CD4-positive, alpha-beta T cell (primary cell): ENCODE results near the gene TUT4. TPM values are rescaled to one million over a fixed set of nuclear protein-coding genes. Genes with fewer than 3 reads are reported as not detected.

ENCODE experiments used
- ATAC-seq: fragments of 200-7000 bp; cut with Tn5 transposase; one replicate; pipeline ENCODE4 v1.10.0; 2022; ENCODE audit warnings: mild to moderate bottlenecking; ENCODE audit not compliant: poor library complexity
- CTCF ChIA-PET: fragments of 350-600 bp; sonication (Branson Sonifier 250); formaldehyde crosslinking; loops from one replicate; lab custom pipeline; 2021; ENCODE audit warnings: antibody characterized with exemption, inconsistent platforms; lab: Charles Lee
- POLR2A ChIA-PET: fragments of 350-600 bp; sonication (Branson Sonifier 250); formaldehyde crosslinking; loops from one replicate; lab custom pipeline; 2021; ENCODE audit warnings: antibody characterized with exemption, inconsistent platforms; lab: Charles Lee
- DNase-seq, 14 experiments: peaks; one replicate each; pipeline ENCODE4 v3.0.0-alpha.2; 2013 to 2020; ENCODE audit warnings: mixed read lengths in 2 of 14
- H3K27ac ChIP-seq, 2 donors: one replicate each; pipeline versions ENCODE4 v1.5.1 to v1.7.0; 2013; ENCODE audit warnings: low read length in 2 of 2, low read depth in 1 of 2, mild to moderate bottlenecking in 1 of 2
- H3K27me3 ChIP-seq, 2 experiments: 1 replicate in 1 of 2; 2 replicates in 1 of 2; pipeline versions ENCODE4 v1.6.1 to v1.7.0; 2013; ENCODE audit warnings: low read length in 2 of 2, control low read depth in 1 of 2, mild to moderate bottlenecking in 1 of 2, moderate library complexity in 1 of 2; ENCODE audit not compliant: insufficient read depth in 2 of 2, control insufficient read depth in 1 of 2
- H3K36me3 ChIP-seq: one replicate; pipeline ENCODE4 v1.6.1; 2013; ENCODE audit warnings: low read length, control low read depth; ENCODE audit not compliant: insufficient read depth
- H3K4me1 ChIP-seq: one replicate; pipeline ENCODE4 v1.6.1; 2013; ENCODE audit warnings: low read length, control low read depth; ENCODE audit not compliant: insufficient read depth
- H3K4me3 ChIP-seq: one replicate; pipeline ENCODE4 v1.5.1; 2013; ENCODE audit warnings: mild to moderate bottlenecking, low read length, moderate library complexity
- H3K9me3 ChIP-seq, 2 experiments: 1 replicate in 1 of 2; 2 replicates in 1 of 2; pipeline versions ENCODE4 v1.6.1 to v1.7.0; 2013; ENCODE audit warnings: low read length in 2 of 2, mild to moderate bottlenecking in 2 of 2, control low read depth in 1 of 2, moderate library complexity in 1 of 2; ENCODE audit not compliant: control insufficient read depth in 1 of 2, insufficient read depth in 1 of 2
- H3K27ac Mint-ChIP-seq: one replicate; pipeline ENCODE4 v1.8.0; 2020; ENCODE audit warnings: mixed read lengths
- H3K27me3 Mint-ChIP-seq: one replicate; pipeline ENCODE4 v1.8.0; 2021; ENCODE audit warnings: mixed read lengths
- H3K36me3 Mint-ChIP-seq: one replicate; pipeline ENCODE4 v1.8.0; 2021; ENCODE audit warnings: low read depth, mixed read lengths
- H3K4me1 Mint-ChIP-seq: one replicate; pipeline ENCODE4 v1.8.0; 2021; ENCODE audit warnings: low read depth, mixed read lengths
- H3K4me3 Mint-ChIP-seq: one replicate; pipeline ENCODE4 v1.8.0; 2020; ENCODE audit warnings: mild to moderate bottlenecking, mixed read lengths
- H3K9me3 Mint-ChIP-seq: one replicate; pipeline ENCODE4 v1.8.0; 2020; ENCODE audit warnings: mixed read lengths
- intact Hi-C, 2 experiments: fragments of 100-400 bp; cut with DNase I in 1 of 2; cut with micrococcal nuclease in 1 of 2; formaldehyde crosslinking; loops; one replicate each; pipeline versions ENCODE4 v1.15.1 to v1.9.0; 2023 to 2025; cut with DNase I, micrococcal nuclease
- total RNA-seq, 174 experiments: library from RNA in 2 of 174; stranded (reverse) in 2 of 174; gene quantifications; one replicate each; pipeline ENCODE4 v1.2.3 and lab custom pipeline; 2021 to 2026
- TF ChIP-seq, protein P1 (sequence below): fragments of 200-600 bp; IDR thresholded peaks from one replicate; pipeline ENCODE4 v1.8.0; 2022; ENCODE audit warnings: antibody characterized with exemption, mild to moderate bottlenecking

Gene TUT4
- total RNA-seq, 2 experiments from 2014 or later = 141 to 147 TPM

DNA sequence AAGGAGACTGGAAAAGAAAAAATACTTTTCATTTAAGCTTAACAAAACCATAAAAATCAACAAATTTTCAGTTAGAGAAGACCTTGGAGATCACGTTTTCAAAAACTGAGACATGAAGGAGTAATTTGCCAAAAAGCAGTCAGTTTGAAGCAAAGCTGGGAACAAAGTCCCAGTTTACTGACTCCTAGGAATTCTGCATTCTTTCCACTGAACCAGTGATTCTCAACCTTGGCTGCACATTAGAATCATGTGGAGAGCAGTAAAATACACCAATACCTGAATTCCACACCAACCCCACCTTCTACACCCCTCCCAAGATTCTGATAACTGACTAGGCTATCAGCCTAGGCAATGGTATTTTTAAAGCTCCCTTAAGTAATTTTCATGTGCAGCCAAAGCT lies 75.0 kb downstream of the TUT4 start:
- intact Hi-C loops = loop anchor here in 1 of 2 experiments (10.0 kb wide), 1 partner anchor 207 kb away; no protein-coding TSS in a partner anchor
- TF ChIP-seq, protein P1, sequence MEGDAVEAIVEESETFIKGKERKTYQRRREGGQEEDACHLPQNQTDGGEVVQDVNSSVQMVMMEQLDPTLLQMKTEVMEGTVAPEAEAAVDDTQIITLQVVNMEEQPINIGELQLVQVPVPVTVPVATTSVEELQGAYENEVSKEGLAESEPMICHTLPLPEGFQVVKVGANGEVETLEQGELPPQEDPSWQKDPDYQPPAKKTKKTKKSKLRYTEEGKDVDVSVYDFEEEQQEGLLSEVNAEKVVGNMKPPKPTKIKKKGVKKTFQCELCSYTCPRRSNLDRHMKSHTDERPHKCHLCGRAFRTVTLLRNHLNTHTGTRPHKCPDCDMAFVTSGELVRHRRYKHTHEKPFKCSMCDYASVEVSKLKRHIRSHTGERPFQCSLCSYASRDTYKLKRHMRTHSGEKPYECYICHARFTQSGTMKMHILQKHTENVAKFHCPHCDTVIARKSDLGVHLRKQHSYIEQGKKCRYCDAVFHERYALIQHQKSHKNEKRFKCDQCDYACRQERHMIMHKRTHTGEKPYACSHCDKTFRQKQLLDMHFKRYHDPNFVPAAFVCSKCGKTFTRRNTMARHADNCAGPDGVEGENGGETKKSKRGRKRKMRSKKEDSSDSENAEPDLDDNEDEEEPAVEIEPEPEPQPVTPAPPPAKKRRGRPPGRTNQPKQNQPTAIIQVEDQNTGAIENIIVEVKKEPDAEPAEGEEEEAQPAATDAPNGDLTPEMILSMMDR = no peak
- H3K27ac ChIP-seq = no peak overlapping the region
- Mint-ChIP-seq H3K4me3 (no peak overlapping the region), H3K4me1 (peaks cover 4% of the 10 kb centered on the region), H3K36me3 (peaks cover 40% of the 10 kb centered on the region), H3K27ac (no peak overlapping the region), H3K27me3 (no peaks in the 10 kb centered on the region), H3K9me3 (no peaks in the 10 kb centered on the region)
- no peak for DNase-seq
- ChIA-PET POLR2A (interaction anchor here (1.4 kb wide), 1 partner anchor 54 kb away, joined by 3 read pairs; no protein-coding TSS in a partner anchor), CTCF (no interaction called here)
- H3K4me1 ChIP-seq = no peaks in the 10 kb centered on the region
- peaks cover 29% of the 10 kb centered on the region for H3K36me3 ChIP-seq
- H3K9me3 ChIP-seq = no peaks in the 10 kb centered on the region
- ATAC-seq = no peak
- no peaks in the 10 kb centered on the region for H3K27me3 ChIP-seq
- H3K4me3 ChIP-seq = no peak overlapping the region

DNA sequence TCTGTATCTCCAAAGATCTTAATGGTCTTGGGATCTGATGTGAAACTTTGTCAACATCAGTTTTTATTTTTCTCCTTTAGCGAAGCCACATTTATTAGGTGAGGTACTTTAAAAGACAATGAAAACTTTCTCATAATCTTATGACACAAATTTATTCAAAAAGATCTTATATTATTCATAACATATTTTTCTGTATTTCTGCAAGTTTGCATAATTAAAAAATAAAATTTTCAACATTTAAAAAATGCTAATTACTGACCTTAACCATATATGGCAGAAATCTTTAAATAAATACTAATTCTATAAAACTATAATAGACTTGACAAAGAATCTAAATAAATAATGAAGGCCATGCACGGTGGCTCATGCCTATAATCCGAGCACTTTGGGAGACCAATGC lies 75.9 kb downstream of the TUT4 start:
- POLR2A ChIA-PET = interaction anchor here (1.4 kb wide), 1 partner anchor 53 kb away, joined by 3 read pairs; no protein-coding TSS in a partner anchor
- Mint-ChIP-seq H3K9me3 (no peaks in the 10 kb centered on the region), H3K27ac (no peak overlapping the region), H3K4me1 (peaks cover 5% of the 10 kb centered on the region), H3K27me3 (no peaks in the 10 kb centered on the region), H3K4me3 (no peak overlapping the region), H3K36me3 (peaks cover 41% of the 10 kb centered on the region)
- TF ChIP-seq, protein P1 = no peak
- Histone ChIP-seq H3K36me3 (peaks cover 29% of the 10 kb centered on the region), H3K9me3 (no peaks in the 10 kb centered on the region), H3K4me1 (no peaks in the 10 kb centered on the region), H3K27me3 (no peaks in the 10 kb centered on the region), H3K4me3 (no peak overlapping the region), H3K27ac (no peak overlapping the region)
- intact Hi-C loops = loop anchor here in 1 of 2 experiments (10.0 kb wide), 1 partner anchor 208 kb away; no protein-coding TSS in a partner anchor
- DNase-seq (no peak), ATAC-seq (no peak)
- CTCF ChIA-PET = no interaction called here

DNA sequence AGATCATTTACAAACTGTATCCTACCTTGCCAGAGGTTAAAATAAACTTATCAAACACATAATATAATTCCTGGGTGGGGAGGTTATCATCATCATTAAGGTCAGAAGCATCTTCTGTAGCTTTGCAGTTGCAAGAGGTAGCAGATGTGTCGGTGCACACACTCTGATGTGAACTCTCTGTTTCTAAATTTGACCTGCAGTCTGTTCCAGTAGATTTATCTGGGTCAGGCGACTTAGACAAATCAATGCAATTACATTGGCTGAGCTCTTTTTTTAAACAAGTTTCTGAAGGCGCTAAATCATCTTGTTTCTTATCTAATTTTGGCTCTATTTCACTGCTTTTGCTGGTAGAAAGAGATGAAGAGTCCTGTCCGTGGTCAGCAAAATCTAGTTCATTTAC lies 78.1 kb downstream of the TUT4 start:
- H3K27me3 Mint-ChIP-seq = no peaks in the 10 kb centered on the region
- peaks cover 56% of the 10 kb centered on the region for H3K36me3 Mint-ChIP-seq
- POLR2A ChIA-PET = interaction anchor here (0.7 to 1.9 kb wide), 4 partner anchors 34 to 271 kb away, joined by 3 to 6 read pairs (median 4); partner anchors contain the start of genes ORC1 and PRPF38A
- CTCF ChIA-PET = interaction anchor here (0.6 to 2.0 kb wide), 2 partner anchors 15 to 211 kb away, joined by 3 to 6 read pairs; no protein-coding TSS in a partner anchor
- Histone ChIP-seq H3K9me3 (no peaks in the 10 kb centered on the region), H3K36me3 (peaks cover 30% of the 10 kb centered on the region), H3K4me1 (no peaks in the 10 kb centered on the region), H3K4me3 (no peak overlapping the region), H3K27me3 (no peaks in the 10 kb centered on the region), H3K27ac (no peak overlapping the region)
- no peaks in the 10 kb centered on the region for H3K9me3 Mint-ChIP-seq
- TF ChIP-seq, protein P1 = no peak
- H3K4me3 Mint-ChIP-seq = no peak overlapping the region
- ATAC-seq = no peak
- peaks cover 5% of the 10 kb centered on the region for H3K4me1 Mint-ChIP-seq
- no peak for DNase-seq
- intact Hi-C loops = loop anchor here in 1 of 2 experiments (10.0 kb wide), 1 partner anchor 210 kb away; no protein-coding TSS in a partner anchor
- H3K27ac Mint-ChIP-seq = no peak overlapping the region
